GM18511 (cell line): ENCODE data around the gene PRDM16.

Experiments
- ATAC-seq: cut with Tn5 transposase; IDR thresholded peaks from one replicate; pipeline ENCODE4 v1.9.1; 2021; ENCODE audit warnings: mild to moderate bottlenecking, moderate library complexity; ENCODE audit not compliant: unreplicated experiment

PRDM16 gene

DNA sequence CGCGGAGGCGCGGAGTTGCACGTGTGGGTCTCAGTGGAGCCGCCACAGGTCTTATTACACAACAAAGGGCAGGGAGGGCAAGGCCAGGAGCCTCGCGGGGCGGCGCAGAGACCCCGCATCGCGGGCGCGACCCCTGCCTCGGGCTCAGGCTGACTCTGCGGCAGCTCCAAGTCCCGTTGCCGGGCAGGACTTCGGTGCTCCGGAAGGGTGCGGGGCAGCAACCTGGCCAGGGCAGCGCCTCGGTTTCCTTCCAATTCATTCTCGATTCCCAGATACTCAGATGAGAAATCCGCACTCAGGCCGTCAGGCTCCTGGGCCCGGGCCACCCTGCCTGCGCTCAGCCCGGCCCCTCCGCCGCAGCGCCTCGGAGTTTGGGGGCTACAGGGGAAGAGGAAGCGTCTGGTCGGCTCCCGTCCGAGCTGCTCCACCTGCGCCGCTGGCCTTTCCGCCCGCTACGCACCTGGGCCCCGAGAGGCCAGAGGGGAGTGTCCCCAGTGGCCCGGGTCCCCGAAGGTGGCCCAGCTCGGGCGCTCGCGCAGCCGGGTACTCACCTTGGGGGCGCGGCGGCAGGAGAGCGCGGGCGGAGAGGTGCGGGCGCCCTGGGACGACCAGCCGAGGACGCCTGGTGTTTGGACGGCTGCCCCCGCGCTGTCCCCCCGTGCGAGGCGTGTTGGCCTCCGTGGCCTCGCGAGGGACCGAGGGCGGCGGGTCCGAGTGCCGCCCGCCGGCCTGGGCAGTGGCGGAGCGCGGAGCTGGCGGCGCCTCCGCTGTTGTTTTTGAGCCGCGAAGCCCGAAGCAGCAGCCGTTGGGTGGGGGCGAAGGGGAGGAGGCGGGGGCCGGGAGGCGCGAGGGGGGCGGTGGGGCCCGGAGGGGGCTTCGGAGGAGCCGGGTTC, 1.1 kb upstream of the PRDM16 start:
- no peak for ATAC-seq

DNA sequence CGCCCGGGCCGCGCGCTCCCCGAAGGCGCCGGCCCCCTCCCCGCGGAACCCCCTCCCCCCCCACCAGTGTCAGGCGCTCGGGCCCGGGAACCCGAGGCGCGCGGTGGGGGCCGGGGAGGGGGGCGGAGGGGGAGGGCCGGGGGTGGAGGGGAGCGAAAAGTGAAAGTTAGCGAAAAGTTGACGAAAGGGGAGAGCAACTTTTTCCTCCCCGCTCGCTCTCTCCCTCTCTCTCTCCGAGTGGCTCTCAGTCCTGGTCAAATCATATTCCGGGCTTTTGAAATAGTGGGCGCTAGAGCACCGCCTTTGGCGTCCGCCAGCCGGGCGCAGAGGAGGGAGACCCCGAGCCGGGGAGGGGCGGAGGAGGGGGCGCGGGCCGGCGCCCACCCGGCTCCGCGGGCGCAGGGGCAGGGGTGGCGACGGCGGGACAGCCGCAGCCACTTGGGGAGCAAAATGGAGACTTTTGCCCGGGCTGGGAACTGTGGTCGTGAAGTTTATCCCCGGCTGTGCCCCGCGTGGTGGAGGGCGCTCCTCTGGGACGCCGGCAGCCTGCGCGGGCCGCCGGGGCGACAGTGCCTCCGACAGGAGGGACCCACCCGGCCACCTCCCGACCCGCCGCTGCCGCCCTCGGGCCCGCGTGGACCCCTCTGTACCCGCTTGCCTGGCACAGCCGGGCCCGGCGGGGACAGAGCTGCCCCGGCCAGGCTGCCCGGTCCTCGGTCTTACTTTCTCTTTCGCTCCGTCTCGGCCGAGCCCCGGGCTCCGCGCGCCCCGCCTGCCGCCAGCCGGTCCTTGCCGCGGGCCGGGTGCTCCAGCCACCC, 697 bp downstream of the PRDM16 start:
- no peak for ATAC-seq

GRCh38 chr1:3070309-3070643, 1.3 kb downstream of the PRDM16 start:
- no peak for ATAC-seq

GRCh38 chr1:3070644-3071564, 1.9 kb downstream of the PRDM16 start:
- no peak for ATAC-seq

- ATAC-seq = no peak
Measured at GRCh38 chr1:3071565-3072390, 2.8 kb downstream of the PRDM16 start.

- ATAC-seq = no peak
Measured at GRCh38 chr1:3072391-3073185, 3.6 kb downstream of the PRDM16 start.

DNA sequence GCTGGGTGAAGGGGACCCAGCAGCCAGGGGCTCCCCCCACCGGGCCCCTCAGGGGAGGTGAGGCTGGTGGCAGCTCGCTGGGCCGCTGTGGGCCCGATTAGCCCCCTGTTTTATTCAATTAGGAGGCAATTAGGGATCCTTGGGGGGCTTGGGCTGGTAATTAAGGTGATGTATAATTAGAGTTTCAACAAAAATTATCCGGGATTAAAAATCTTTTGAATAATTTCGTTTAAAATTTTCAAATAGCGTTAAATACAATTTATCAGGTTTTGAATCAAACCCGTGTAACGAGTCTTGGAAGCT, 4.1 kb downstream of the PRDM16 start:
- ATAC-seq = no peak

- no peak for ATAC-seq
Measured at GRCh38 chr1:3073489-3074296, 4.7 kb downstream of the PRDM16 start.

- no peak for ATAC-seq
Measured at GRCh38 chr1:3074297-3074741, 5.3 kb downstream of the PRDM16 start.

- no peak for ATAC-seq
Measured at GRCh38 chr1:3074800-3075199, 5.8 kb downstream of the PRDM16 start.

GRCh38 chr1:3075666-3076362, 6.8 kb downstream of the PRDM16 start:
- no peak for ATAC-seq

- ATAC-seq = no peak
Measured at GRCh38 chr1:3076363-3076740, 7.3 kb downstream of the PRDM16 start.

DNA sequence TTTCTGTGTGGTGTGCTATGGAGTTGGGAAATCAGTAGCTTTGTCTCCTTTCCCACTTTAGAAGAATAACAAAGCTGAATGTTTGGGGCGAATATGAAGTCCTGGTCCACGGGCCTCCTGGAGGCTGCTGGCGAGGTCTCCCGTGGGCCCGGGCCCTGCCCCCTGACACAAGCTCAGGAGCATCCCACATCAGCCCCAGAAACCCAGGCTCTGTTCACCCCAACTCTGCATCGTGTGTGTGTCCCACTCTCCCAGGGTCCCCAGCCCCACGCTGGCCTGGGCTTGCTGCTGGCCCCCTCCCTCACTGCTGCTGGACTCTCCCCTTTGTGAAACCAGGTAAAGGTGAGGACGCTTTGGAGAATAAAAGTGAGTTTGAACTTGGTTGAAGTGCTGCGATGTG, 8.1 kb downstream of the PRDM16 start:
- no peak for ATAC-seq

- no peak for ATAC-seq
Measured at GRCh38 chr1:3077561-3077960, 8.6 kb downstream of the PRDM16 start.

DNA sequence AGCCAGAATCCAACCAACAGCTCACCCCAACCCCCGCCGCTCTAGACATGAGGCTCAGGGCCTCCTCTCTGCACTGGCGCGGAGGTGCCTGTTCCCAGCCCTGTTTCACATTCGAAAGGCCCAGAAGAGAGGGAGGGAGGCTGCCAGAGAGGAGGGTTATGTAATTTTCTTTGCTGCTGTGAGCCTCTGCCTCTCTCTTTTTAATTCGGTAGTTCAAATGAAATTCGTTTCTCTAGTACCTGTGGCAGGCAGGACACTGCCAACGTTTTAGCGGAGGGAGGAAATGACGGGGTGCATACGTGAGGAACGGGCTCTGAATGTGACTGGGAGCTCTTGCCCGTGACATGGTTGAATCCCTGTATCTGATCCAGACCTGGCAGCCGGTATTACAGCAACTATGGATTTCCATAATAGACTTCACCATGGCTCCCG, 9.4 kb downstream of the PRDM16 start:
- no peak for ATAC-seq

- ATAC-seq = no peak
Measured at GRCh38 chr1:3078871-3079270, 9.9 kb downstream of the PRDM16 start.

DNA sequence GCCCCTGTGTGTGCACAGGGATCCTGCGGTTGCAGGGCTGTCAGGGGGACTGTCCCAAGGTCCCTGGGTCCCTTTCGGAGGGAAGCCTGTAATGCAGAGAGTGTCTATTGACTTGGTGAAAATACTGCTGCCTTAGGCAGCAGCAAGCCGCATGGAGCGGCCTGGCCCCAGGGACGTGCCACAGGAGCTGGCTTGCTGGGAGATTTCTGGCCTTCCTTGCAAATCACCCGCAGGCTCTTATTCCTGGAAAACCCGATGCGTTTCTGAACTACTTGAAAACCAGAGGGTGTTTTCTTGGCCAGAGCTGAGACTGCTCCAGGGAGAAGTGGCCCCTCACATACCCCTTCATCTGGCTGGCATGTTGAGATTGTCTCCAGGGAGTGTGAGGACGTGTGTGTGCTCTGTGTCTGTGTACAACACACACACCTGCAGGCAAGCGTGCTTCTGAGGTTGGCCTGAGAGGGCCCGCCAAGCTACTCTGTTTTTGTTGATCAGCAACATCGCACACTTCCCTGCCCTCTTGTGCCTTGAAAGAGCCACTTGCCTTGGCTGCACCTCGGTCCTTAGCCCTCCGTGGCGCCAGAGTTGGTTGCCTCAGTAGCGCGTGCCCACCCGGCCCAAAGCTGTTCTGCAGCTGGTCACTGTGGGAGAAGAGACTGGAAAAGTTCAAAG, 10.5 kb downstream of the PRDM16 start:
- no peak for ATAC-seq
